Suppressor macrophage treated with lipopolysaccharide for 4 hours (primary cell): ENCODE measurements around the gene TRIM44.
A peak's percentile ranks its signal among the peaks of the same experiment; 100 is the strongest.
"Not testable (repeated sequence)": the region's sequence is repeated elsewhere in the genome, so short reads cannot be mapped to it uniquely, and the experiment has no call there.

Experiments used
- DNase-seq: peaks from one replicate; pipeline ENCODE4 v3.0.0-alpha.2; 2020

The TRIM44 gene

DNA sequence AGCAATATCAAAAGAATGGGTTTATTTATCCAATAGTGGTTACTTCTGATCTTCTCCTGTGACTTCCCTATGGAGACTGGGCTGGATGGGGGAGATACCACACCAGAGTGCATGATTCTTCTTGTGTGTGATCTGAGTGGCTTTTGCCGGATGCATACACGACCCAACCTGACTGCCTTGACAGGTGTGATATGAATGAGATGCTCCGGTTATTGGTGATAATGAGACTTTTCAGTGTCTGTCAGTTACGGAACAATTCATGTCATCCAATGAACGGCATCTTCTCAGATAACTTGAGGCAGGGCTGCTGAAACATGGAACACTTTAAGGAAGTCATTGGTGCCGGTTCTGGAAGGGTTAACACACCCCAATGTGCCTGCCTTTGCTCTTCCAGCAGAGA lies 26.6 kb upstream of the TRIM44 start:
- DNase-seq: no peak

DNA sequence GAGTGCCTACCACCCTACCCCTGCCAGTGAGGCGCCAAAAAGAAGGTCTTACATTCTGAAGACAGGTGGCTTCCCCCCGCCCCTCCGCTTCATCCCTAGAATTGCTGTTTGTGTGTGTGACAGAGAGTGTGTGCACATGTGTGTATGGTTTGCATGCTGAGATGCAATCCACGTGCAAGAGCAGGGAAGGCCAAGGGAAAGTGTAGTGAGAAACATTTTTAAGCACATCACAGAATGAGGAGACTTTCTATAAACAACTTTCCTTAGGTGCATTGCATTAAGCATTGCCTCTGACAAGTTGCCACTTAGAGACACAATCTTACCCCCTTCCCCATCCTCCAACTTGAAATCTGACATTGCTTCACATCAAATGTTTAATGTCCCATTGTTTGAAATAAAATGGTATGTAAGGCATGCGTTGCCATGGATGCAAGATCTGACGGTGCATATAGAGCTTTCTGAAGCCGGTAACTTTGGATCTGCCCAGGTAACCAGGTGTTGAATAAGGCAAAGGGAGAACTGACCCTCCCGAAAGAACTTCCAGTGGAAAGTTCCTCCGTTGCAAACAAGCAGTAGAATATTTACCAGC lies 22.9 kb upstream of the TRIM44 start:
- DNase-seq: no peak

DNA sequence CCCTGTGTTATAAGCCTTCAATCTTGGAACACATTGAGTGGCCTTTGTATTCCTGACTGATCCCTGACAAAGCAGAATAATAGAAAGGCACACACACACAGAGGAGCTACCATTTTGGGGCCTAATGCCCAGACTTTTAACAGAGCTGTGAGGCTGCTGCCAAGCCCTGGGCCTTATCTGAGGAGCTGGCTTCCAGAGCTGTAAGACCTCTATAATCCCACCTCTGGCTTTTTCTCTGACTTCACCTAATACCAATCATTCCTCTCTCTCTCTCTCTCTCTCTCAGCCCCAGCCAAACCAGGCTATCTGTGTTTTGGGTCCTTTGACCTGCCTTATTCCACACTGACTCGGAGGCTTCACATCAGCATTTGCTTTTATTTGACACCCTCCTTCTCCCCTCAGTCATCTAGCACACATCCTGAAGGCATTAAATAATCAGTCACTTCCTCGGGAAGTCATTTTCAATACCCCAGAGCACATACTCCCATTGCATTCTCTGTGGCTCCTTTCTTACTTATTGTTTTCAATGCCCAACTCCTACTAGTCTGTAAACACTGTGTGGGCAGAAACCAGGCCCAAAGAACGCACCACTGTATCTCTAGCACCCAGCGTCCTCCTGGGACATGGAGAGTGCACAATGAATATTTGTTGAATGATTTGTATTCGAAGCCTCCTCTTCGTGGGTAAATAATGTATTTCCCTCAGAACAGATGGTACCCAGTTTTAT lies 21.2 kb upstream of the TRIM44 start:
- DNase-seq: no peak

DNA sequence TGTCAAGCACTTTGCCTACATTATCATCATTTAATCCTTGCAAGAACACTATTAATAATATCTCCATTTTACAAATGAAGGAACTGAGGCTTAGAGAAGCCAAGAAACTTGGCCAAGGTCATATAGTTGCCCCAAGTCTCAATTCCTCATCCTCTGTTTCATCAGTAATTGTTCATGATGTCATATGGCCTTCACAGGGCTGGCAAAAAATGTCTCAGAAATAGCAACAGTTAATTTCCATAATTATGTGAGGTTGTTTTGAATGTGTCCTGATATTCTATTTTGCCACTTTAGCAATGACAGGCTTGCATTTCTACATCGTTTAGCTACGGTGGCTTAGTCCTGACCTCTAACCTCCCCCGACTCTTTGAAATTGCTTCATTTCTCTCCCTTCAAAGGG lies 20.6 kb upstream of the TRIM44 start:
- no peak for DNase-seq

DNA sequence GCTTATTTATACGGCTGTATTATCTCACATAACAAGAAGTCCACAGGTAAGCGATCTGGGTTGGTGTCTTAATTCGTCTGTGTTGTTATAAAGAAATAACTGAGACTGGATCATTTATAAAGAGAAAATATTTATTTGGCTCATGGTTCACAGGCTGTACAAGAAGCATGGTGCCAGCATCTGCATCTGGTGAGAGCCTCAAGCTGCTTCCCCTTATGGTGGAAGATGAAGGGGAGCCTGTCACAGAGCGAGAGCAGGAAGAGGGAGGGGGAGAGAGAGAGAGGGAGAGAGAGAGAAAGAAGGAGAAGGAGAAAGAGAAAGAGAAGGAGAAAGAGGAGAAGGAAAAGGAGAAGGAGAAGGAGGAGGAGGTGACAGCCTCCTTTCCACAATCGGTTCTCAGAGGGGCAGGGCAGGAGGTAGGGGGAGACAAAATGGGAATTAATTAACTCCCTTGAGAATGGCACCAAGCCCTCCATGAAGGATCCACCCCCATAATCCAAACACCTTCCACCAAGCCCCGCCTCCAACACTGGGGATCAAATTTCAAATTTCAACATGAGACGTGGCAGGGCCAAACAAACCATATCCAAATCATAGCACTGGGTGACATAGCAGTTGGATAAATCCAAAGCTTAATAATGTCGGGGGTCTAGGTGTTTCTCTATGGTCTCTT lies 15.0 kb upstream of the TRIM44 start:
- no peak for DNase-seq

DNA sequence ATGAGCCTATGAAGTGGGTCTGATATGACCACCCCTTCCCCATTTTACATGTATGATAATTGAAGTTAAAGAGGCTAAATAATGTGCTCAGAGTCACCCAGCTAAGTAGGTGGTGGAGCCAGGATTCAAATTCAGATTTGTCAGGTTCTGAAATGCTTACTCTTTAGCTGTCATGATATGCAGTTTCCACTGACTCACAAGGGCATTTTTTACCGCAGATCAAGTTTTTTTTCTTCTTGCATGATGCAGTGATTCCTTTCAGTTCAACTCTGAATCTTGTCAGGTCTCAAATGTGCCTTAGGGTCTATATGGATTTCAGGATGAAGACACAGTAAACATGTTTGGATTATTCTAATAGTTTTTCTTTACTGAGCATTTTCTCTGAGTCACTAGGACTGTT lies 12.6 kb upstream of the TRIM44 start:
- DNase-seq: no peak

DNA sequence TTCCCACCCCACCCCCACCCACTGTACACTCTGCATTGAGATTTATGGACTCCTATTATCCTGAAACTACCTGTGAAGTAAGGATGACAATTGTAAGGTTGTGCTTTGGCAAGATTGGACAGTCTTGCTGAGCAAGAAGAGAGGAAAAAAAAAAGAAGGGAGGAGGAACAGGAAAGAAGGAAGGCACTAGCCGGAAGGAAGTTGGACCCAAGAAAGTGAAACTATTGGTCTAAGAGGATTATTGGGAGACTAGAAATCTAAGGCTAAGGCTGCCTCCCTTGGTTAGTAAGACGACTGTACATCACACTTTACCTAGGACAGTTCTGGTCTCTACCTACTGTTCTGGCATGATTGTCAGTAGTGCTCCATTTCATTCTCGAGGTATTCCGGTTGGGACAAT lies 12.1 kb upstream of the TRIM44 start:
- DNase-seq: no peak

DNA sequence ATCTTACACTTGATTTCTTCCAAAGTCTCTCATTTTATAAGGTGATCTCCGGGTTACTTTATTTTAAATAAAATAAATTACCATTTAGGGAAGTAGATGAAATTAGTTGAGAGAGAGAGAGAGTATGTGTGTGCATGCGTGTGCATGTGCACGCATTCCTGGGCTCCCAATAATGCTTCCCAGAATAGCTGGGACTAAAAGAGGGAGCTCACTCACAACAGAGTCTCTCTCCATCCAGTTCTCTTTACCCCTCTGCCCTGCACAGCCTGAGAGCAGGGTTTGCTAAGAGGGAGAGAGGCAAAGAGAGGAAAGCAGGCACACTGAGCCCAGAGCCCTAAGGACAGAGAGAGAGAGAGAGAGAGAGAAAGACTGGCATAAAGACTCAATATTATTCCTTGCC lies 11.3 kb upstream of the TRIM44 start:
- DNase-seq: no peak

DNA sequence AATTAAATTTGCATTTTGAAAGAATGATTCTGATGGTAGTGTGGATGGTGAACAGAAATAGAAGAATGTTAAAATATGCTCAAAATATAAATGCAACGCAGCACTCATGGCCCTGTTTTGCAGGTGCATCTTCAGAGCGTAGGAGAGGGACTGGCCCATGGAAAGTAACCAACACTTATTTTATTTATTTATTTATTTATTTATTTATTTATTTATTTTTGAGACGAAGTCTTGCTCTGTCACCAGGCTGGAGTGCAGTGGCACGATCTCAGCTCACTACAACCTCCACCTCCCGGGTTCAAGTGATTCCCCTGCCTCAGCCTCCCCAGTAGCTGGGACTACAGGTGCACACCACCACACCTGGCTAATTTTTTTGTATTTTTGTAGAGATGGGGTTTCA lies 9.8 kb upstream of the TRIM44 start:
- DNase-seq: not testable (repeated sequence)

DNA sequence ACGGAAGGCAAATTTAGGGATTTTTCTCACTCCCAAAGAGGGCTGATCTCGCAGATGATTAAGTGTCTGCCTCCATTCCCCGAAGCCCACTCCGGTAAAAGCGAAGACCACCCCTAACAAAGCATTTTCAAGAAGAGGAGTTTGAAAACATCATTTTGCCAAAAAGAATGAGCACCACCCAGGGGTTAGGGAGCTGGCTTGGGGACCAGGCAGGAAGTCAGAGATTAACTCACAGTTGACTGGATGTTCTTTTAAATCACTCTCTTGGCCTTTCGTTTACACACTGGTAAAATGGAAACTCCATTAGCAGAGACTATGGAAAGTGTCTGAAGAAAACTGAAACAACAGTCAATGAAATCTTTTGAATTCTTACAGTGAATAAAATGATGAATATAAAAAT lies 7.9 kb upstream of the TRIM44 start:
- DNase-seq: no peak

DNA sequence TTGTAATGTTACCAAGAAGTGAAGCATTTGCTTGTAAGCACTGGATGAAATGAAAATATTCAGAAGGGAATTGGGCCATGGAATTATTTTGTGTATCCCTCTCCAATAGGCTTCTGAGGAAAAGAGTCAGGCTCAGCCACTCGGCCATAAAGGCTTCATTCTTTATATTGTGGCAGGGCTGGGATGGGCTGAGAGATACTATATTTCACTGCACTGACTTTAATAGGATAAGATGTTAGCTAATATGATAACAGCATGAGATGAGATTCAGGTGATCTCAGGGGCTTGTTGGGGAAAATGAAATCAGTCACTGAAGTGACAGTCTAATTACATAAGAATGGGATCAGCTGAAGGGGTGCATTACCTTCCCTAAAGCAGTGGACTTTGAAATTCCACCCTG lies 7.3 kb upstream of the TRIM44 start:
- no peak for DNase-seq

DNA sequence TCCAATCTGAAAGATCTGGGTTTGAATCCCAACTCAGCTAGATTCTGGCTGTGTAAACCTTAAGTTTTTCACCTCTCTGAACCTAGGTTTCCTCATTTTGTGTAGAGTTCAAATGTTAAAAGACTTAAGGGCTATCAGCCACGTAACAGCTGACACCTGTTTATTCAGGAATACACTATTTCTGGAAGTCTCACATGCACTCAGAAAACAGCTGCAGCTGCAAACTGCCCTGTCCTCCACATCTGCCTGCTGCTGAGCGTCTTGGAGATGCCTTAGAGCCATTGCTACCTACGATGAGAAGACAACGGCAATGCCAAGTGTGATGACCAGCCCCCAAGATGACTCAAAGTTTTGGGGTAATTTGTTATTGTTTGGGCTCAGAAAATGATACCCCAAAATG lies 6.7 kb upstream of the TRIM44 start:
- no peak for DNase-seq

DNA sequence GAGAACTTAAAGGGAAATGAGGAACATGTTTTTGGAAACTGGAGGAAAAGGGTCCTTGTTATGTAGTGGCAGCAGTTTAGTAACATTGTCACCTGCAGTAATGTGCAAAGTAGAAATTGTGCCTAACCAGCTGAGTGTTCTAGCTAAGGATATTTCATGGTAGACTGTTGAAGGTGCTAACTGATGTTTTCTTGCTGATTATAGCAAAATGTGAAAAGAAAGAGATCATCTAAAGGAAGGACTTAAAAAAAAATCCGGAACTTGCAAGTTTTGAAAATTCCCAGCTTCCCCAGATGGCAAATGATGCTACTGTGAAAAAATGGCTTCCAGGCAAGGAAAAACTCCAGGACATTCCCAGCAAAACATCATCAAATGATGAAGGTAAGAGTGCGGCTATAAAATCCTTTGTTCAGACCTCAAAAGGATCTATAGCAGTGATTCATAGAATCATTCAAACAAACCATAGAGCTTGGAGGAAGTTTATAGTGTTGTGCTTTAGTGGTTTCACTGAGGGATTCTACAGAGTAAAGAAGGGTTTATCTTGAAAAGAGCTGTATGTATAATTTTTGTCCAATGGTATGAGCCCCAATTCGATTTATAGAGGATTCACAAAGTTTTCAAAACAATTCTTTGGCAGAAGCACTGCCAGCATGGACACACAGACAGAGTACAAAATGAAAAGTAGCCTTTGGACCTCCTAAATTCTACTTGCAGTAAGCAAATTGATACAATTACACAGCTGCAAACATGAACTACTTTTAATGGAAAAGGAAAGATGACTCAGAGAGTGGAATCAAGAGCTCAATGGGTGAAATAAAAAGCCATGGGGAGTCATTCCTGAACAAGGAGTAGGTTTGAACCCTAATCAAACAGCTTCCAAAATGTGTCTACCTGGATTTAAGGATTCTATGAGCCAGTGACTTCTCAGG lies 4.3 kb upstream of the TRIM44 start:
- DNase-seq: no peak

DNA sequence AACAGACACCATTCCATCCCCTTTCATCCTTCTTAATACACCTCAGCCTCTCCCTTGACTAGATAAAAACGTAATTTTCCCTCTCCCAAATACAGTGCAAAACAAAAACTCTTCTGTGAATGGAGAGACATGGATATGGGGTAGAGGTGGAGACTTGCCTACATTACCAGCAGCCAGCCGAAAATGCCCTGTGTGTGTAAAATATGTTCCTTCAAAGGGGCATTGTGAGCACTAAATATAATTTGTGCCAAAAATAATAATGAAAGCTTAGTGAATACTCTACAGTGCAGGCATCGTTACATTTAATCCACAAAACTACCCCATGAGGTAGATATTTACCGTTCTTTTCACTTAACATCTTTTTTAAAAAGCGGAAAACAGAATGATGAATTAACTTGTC lies 1.0 kb upstream of the TRIM44 start:
- no peak for DNase-seq

DNA sequence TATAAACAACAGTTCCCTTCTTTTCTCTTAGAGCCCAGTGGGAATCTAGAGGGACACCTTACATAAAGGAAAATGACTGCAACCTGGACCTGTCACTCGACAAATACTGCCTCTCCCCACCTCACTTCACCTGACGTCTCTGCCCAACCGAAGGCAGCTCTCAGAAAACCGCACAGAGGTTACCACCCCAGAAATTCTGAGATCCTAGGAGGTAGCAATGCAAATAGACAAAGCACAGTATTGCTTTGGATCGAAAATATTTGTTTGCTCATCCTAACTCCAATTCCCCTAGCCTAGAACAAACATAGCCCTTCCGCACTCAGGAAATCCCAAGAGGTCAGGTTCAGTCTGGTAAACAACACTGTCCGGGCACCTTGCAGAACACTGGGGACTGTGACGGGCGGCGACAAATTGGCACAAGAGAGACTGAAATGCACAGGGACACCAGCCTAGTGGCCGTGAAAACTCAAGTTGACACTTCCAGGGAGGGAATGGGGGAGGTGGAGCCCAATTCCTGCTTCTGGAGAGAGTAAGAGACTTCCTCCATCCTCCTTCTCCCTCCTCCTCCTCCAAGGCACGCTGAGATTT lies 420 bp upstream of the TRIM44 start:
- no peak for DNase-seq

DNA sequence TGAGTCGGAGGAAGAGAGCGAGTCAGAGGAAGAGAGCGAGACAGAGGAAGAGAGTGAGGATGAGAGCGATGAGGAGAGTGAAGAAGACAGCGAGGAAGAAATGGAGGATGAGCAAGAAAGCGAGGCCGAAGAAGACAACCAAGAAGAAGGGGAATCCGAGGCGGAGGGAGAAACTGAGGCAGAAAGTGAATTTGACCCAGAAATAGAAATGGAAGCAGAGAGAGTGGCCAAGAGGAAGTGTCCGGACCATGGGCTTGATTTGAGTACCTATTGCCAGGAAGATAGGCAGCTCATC lies 780 bp downstream of the TRIM44 start:
- DNase-seq: no peak

DNA sequence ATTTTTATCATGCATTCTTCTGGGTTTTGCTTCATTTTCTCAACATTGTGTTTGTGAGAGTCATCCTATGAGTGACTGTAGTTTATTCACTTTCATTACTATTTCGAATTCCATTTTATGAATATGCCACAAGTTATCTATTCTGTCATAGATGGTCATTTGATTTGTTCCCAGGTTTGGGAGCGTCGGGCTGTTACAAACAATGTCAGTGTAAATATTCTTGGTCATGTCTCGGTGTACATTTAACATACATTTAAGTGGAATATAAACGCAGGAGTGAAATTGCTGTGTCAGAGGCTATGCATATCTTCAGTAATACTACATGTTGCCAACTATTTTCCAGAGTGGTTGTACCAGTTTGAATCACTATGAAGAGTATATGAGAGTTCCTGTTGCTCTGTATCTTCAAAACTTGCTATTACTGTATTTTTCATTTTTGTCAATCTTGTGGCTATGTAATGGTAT lies 2.4 kb downstream of the TRIM44 start:
- no peak for DNase-seq

DNA sequence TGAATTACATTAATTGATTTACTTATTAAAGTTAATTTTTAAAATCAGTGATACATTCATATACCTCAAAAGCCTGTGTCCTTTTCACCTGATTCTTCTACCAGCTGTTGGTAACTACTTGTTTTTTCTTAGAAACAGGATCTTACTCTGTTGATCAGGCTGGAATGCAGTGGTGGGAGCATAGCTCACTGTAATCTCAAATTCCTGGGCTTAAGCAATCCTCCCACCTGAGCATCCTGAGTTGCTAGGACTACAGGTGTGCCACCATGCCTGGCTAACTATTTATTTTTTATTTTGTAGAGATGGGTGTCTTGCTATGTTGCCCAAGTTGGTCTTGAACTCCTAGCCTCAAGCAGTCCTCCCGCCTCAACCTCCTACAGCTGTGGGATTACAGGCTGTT lies 4.7 kb downstream of the TRIM44 start:
- no peak for DNase-seq

DNA sequence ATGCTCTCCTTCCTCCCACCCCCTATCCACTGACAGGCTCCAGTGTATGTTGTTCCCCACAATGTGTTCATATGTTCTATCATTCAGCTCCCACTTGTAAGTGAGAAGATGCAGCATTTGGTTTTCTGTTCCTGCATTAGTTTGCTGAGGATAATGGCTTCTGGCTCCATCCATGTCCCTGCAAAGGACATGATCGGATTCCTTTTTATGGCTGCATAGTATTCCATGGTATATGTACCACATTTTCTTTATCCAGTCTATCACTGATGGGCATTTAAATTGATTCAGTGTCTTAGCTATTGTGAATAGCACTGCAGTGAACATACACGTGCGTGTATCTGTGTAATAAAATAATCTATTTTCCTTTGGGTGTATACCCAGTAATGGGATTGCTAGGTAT lies 5.8 kb downstream of the TRIM44 start:
- DNase-seq: not testable (repeated sequence)

DNA sequence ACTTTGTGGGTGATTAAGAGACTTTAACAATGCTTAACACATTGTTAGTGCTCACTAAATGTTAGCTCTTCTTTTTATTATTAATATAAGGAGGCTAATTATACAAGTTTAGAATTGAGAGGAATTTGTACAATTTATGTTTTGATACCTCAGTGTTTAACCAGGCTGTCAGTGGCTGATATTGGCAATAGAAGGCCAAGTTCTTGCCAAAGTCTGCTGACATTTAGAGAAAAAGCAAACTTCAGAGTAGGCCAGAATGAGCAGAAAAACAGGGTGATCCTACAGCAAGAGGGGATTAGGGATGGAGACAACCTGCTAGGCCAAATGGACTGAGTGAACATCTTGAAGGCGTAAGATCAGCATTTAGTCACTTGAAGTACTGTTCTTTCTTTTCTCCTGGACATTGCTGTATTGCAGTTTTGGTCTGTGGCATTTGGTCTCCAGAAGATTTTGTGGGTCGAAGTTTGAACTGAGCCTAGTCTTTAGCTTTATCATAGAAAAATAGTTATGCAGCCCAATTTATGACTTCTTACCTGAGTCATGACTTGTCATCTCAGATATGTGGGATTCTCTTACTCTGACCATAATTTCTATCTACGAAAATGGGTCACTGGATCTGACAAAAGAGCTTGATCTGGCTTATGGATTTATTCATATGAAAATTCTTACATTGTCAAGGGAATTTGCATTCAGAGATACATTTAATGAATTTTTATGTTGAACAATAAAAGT lies 9.0 kb downstream of the TRIM44 start:
- no peak for DNase-seq

DNA sequence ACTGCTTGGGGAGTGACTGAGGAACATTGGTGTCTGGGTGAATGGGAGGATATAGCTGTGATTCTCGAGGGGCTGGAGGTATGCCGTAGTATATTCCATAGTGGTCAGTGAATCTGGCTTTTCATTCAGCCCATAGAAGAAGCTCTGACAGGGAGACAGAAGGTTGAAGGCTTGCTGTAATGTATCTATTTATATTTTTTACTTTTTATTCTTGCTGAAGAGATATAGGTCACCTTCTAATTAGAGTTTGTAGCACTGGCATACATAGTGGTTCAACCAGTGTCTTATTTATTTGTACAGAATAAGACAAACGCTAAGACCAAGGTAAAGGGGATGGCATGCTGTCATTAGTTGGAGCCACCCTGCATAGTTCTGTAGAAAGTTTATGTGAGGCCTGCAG lies 10.0 kb downstream of the TRIM44 start:
- no peak for DNase-seq

DNA sequence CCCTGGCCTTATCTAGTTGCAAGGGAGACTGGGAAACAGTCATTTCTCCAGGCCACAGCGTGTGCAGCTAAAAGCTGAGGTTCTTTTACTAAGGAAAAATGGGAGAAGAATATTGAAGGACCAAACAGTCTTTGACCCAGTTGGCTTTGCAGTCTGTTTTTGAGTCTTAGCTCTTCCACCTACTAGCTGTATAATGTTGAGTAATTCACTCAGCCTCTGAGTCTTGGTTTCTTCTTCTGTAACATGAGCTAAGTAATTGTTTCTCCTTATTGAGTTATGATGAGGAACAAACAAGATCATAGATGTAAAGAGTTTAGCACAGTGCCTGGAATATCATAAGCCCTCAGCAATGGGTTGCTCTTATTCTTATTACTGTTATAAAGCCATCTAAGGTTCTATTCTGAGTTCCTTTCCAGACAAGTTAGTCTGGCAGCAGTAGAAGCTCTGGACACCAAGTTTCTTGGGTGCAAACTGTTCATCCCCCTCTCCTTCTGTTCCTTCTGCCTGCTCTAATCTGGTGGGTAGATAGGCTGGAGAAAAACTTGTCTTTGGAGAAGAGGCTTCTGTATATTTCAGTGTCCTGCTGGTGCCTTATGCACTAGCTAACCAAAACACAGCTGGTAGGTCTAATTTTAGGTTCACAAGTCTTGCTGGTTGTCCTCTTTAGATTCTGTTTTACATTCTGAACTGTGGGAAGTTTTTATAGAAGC lies 13.5 kb downstream of the TRIM44 start:
- DNase-seq: peak; percentile 31
